Activated naive CD4-positive, alpha-beta T cell (primary cell): ENCODE results near the gene NIPSNAP3A.
"Not testable (repeated sequence)": the region's sequence is repeated elsewhere in the genome, so short reads cannot be mapped to it uniquely, and the experiment has no call there.

Source experiments
- DNase-seq, 4 experiments: peaks; one replicate each; lab custom pipeline; 2025; lab: John Stamatoyannopoulos, UW

Gene NIPSNAP3A

GRCh38 chr9:104747565-104748358, at the start of gene NIPSNAP3A:
TSS of gene NIPSNAP3A (plus strand) at chr9:104747683. CDS start at chr9:104747793, 110 bp downstream.
- peak; percentile 73 to 88 (median 76) for DNase-seq

GRCh38 chr9:104700306-104700705, 47.2 kb upstream of the NIPSNAP3A start:
- DNase-seq, result no peak

GRCh38 chr9:104708737-104709136, 38.7 kb upstream of the NIPSNAP3A start:
- not testable (repeated sequence) for DNase-seq

- no peak for DNase-seq
Measured at GRCh38 chr9:104711604-104712003, 35.9 kb upstream of the NIPSNAP3A start.

- DNase-seq, result no peak
Measured at GRCh38 chr9:104725014-104725413, 22.5 kb upstream of the NIPSNAP3A start.

GRCh38 chr9:104738452-104738851, 9.0 kb upstream of the NIPSNAP3A start:
- no peak for DNase-seq

- no peak for DNase-seq
Measured at GRCh38 chr9:104740621-104741020, 6.9 kb upstream of the NIPSNAP3A start.

- no peak for DNase-seq
Measured at GRCh38 chr9:104743376-104743985, 4.0 kb upstream of the NIPSNAP3A start.

GRCh38 chr9:104745852-104746251, 1.6 kb upstream of the NIPSNAP3A start:
- no peak for DNase-seq

GRCh38 chr9:104746285-104746684, 1.2 kb upstream of the NIPSNAP3A start:
- DNase-seq, result no peak

GRCh38 chr9:104746798-104747197, 685 bp upstream of the NIPSNAP3A start:
- no peak for DNase-seq

- DNase-seq, result no peak
Measured at GRCh38 chr9:104747245-104747564, 278 bp upstream of the NIPSNAP3A start.

- DNase-seq, result no peak
Measured at GRCh38 chr9:104748359-104749031, 1.0 kb downstream of the NIPSNAP3A start.

GRCh38 chr9:104750185-104750767, 2.8 kb downstream of the NIPSNAP3A start:
- no peak for DNase-seq

GRCh38 chr9:104758974-104759373, 11.5 kb downstream of the NIPSNAP3A start:
- DNase-seq, result no peak

- DNase-seq, result no peak
Measured at GRCh38 chr9:104765138-104765537, 17.7 kb downstream of the NIPSNAP3A start.

GRCh38 chr9:104766025-104766424, 18.5 kb downstream of the NIPSNAP3A start:
- no peak for DNase-seq

GRCh38 chr9:104767507-104767906, 20.0 kb downstream of the NIPSNAP3A start:
- no peak for DNase-seq

- DNase-seq, result not testable (repeated sequence)
Measured at GRCh38 chr9:104769029-104769428, 21.5 kb downstream of the NIPSNAP3A start.

- DNase-seq, result no peak
Measured at GRCh38 chr9:104769655-104770054, 22.2 kb downstream of the NIPSNAP3A start.

GRCh38 chr9:104772714-104773510, 25.4 kb downstream of the NIPSNAP3A start:
- DNase-seq, result no peak

GRCh38 chr9:104774132-104774531, 26.6 kb downstream of the NIPSNAP3A start:
- DNase-seq, result no peak
